ENCODE measurements around the gene APP.
A peak's percentile ranks its signal among the peaks of the same experiment; 100 is the strongest.

The APP gene

DNA sequence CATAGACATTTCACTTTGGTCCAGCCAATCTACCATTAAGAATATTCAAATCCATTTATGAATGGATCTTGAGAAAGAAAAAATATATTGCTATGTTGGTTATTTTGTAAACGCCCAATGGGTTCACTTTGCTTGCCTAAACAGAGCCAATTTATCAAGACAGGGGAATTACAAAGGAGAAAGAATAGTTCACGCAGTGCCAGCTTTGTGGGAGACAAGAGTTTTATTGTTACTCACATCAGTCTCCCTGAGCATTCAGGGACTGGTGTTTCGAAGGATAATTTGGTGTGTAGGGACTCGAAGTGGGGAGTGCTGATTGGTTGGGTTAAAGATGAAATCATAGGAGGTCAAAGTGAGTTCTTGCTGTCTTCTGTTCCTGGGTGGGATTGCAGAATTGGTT lies 300.5 kb downstream of the APP start:
- peak; percentile 75 for DNase-seq (ENCODE audit: low spot score)

DNA sequence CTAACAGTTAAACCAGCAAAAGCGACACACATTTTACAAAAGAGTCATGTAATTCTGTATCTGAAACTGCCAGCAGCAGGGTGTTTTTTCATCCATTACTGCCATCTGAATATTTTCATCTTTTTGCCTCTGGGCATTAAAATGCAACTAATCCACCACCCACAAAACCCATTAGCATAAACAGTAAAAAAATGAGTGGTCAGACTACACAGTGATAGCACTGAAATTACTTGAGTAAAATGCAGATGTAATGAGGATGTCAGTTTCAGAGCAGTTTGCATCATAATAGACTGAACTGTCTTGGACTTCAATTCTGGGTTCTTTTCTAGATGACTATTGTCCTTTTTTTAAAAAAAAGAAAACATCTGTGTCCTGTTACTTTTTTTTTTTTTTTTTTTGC lies 303.5 kb downstream of the APP start:
- DNase-seq (ENCODE audit: low spot score): no peak

- no peak for DNase-seq (ENCODE audit: low spot score)
Observed at GRCh38 chr21:25863747-25864146, 306.8 kb downstream of the APP start.

DNA sequence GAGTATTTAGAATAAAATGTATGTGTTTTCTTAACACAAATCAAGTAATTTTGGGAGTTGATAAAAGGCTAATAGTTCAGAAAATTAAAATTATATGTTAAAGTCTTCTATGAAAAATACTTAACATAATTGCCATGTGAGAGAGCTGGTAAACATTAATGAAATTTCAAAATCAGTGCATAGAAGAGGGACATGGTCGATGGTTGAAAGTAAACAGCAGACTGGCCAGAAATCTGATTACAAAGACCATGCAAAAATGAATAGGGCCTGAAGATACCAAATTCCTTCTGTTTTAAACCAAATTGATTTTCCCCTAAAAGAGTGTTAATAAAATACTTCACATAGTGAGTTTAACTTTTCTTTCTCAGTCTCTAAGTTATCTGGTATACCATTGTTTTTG lies 307.5 kb downstream of the APP start:
- DNase-seq (ENCODE audit: low spot score): no peak

DNA sequence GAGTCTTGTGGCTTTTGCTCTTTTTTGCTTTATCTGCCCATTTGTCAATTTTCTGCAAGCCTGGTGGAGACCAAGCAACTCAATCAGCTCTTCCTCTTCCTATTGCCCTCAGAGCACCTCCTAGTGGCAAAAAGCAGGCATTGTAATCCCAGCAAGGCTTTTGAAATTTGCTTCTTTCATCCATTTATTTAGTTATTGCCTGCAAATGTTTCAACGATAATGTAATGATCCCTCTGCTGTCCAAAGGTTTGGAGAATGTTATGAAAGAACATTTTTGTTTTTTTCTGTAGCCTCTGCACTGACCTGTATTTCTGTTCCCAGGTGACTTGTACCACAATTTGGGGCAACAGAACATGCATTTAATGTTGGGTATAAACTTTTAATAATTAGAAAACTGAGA lies 308.0 kb downstream of the APP start:
- no peak for DNase-seq (ENCODE audit: low spot score)

GRCh38 chr21:25862112-25862511 lies 308.5 kb downstream of the APP start:
- no peak for DNase-seq (ENCODE audit: low spot score)

- DNase-seq (ENCODE audit: low spot score): no peak
Observed at GRCh38 chr21:25859235-25859929, 311.2 kb downstream of the APP start.

GRCh38 chr21:25858325-25858724 lies 312.2 kb downstream of the APP start:
- DNase-seq (ENCODE audit: low spot score): no peak

GRCh38 chr21:25857308-25858074 lies 313.1 kb downstream of the APP start:
- no peak for DNase-seq (ENCODE audit: low spot score)

GRCh38 chr21:25855576-25855975 lies 315.0 kb downstream of the APP start:
- DNase-seq (ENCODE audit: low spot score): no peak

GRCh38 chr21:25850126-25850842 lies 320.3 kb downstream of the APP start:
- DNase-seq (ENCODE audit: low spot score): no peak

GRCh38 chr21:25848309-25848708 lies 322.3 kb downstream of the APP start:
- no peak for DNase-seq (ENCODE audit: low spot score)

DNA sequence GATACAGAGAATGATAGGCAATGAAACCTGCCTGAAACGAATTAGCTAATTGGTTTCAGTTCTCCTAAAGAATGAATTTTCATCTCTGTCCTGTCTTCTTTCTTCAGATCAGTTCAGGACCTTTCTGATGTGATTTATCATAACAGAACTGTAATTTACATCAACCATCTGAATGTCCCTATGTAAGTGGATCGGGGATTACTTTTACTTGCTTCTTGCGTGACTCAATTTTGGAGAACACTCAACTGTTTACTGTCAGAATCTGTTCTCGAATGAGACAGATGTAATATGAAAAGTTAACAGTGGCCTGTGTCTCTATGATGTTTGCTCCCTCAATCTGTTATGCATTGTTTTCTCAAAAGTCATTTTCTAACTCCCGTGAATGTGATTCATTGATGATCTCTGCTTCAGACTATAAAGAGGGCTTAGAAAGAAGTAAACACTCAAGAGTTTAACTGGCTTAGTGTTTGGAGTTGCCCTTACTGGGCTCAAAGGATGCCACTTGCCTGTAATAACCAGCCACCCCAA lies 324.8 kb downstream of the APP start:
- no peak for DNase-seq (ENCODE audit: low spot score)

DNA sequence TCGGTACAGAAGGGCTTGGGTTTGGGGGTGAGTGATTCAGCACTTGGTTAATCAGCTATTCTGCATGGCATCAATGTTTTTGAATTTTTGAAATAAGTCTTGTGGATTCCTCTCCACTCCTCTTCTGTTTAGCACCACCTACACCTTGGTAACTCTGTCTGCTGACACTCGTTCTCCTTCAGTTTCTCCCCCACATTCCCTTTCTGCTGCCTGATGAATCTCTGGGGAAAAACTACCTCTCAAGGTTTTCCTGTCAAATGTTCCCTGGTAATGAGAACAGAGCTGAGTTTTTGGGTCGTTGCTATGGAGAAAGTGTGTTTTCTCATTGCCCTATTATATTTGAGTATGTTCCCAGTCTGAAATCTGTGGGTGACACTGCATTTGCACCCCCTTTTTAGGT lies 327.6 kb downstream of the APP start:
- peak; percentile 83 for DNase-seq (ENCODE audit: low spot score)

DNA sequence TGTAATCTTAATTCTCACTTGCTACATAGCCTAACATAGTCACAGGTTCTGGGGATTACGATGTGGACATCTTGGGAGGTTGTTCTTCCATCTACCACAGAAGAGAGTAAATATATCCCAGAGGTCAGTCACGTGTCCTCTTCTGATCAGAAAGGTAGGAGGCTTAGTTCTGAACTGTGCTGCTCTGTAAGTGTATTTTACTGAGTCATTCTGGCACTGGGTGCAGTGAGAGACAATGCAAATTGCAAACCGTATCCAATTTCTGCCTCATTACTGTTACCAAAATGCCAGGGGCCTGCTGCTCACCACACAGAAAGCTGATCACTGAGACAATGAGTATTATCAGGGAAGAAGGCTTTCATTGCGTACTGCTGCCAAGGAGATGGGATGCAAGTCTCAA lies 331.8 kb downstream of the APP start:
- no peak for DNase-seq (ENCODE audit: low spot score)

DNA sequence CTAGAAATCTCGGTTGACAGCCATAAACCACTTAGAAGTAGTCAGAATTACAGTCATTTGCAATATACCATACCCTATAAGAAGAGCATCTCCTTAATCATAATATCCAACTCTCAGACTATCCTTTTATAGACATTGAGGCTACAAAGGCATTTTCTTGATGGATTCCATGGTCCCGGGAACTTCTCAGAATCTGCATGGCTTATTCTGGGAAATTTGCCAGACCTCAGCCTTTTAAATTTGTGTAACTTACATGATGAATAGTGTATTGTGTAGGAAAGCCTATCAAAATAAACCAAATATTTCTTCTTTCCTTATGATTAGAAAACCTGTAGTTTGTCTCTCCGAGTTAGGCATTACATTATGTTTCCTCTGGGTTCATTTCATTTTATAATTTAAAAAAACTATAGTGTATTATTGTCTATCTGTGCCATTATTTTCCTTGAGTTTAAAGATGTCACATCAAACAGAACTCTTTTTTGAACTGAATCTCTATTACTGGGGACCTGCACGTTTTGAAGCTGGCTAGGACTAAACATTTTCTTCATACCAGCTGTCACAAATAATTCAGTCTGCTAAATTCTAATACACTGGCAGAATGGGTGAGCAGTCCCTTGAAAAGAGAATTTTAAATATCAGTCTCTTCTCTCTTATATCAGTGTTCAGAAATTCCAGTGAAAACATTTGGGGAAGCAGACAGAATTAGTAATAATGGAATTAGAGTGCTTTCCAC lies 332.9 kb downstream of the APP start:
- no peak for DNase-seq (ENCODE audit: low spot score)

GRCh38 chr21:25836396-25836795 lies 334.2 kb downstream of the APP start:
- no peak for DNase-seq (ENCODE audit: low spot score)

- DNase-seq (ENCODE audit: low spot score): no peak
Observed at GRCh38 chr21:25834381-25834780, 336.2 kb downstream of the APP start.

DNA sequence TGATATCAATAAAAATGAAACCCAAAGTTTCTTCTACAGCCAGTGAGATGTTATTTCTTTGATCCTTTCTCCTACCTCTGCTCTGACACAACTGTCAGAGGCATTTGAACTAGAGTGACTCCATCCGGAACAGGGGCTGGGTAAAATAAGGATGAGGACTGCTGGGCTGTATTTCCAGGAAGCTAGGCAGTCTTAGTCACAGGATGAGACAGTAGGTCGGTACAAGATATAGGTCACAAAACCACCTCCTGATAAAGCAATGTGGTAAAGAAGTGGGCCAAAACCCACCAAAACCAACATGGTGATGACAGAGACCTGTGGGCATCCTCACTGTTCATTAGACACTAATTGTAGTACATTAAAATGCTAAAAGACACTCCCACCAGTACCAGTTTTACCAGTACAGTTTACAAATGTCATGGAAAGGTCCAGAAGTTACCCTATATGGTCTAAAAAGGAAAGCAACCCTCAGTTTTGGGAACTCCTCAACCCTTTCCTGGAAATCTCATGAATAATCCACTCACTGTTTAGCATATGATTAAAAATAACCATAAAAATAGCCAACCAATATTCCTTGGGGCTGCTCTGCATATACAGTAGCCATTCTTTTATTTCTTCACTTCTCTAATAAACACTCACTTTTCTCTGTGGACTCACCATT lies 339.1 kb downstream of the APP start:
- no peak for DNase-seq (ENCODE audit: low spot score)

Data from putamen (tissue), 1 donor.